K562 (cell line): ENCODE data around the gene BRWD1. TPM values are rescaled to one million over a fixed set of nuclear protein-coding genes. Genes with fewer than 3 reads are reported as not detected.

Experiments used
- BRD9 ChIP-seq: fragments of 450-650 bp; IDR thresholded peaks from 2 replicates; pipeline ENCODE4 v1.6.1; 2018; ENCODE audit warnings: low read depth; ENCODE audit not compliant: partially characterized antibody
- CHD2 ChIP-seq: IDR thresholded peaks from 2 replicates; pipeline ENCODE4 v1.6.1; 2011; ENCODE audit warnings: low read depth, low read length
- CREB3 ChIP-seq: fragments of 450-650 bp; conservative IDR thresholded peaks from 2 replicates; pipeline ENCODE4 v1.6.1; 2016; ENCODE audit warnings: missing genetic modification characterization, low read depth, mild to moderate bottlenecking, missing compliant biosample characterization, moderate library complexity
- CREB3L1 ChIP-seq: fragments of 450-650 bp; IDR thresholded peaks from 2 replicates; pipeline ENCODE4 v1.6.1; 2014; ENCODE audit warnings: low read depth, mild to moderate bottlenecking, moderate library complexity, borderline replicate concordance
- CREB5 ChIP-seq: fragments of 250-450 bp; sonication (Bioruptor Pico); IDR thresholded peaks from 2 replicates; pipeline ENCODE4 v1.5.0; 2020; ENCODE audit warnings: mild to moderate bottlenecking
- E2F8 ChIP-seq: fragments of 450-650 bp; IDR thresholded peaks from 2 replicates; pipeline ENCODE4 v1.7.1; 2018; ENCODE audit warnings: mild to moderate bottlenecking, low read depth; ENCODE audit not compliant: partially characterized antibody
- HEY1 ChIP-seq: fragments of 250-450 bp; sonication (Bioruptor Pico); IDR thresholded peaks from 2 replicates; pipeline ENCODE4 v1.5.0; 2020; ENCODE audit warnings: mild to moderate bottlenecking, moderate library complexity, borderline replicate concordance
- HSF4 ChIP-seq: fragments of 250-450 bp; sonication (Bioruptor Pico); IDR thresholded peaks from 2 replicates; pipeline ENCODE4 v2.1.2; 2022; ENCODE audit warnings: mild to moderate bottlenecking, moderate library complexity, borderline replicate concordance
- JUNB ChIP-seq: fragments of 450-650 bp; formaldehyde crosslinking; conservative IDR thresholded peaks from 2 replicates; pipeline ENCODE4 v1.4.0; 2020; ENCODE audit warnings: mild to moderate bottlenecking
- NFRKB ChIP-seq: fragments of 450-650 bp; IDR thresholded peaks from 2 replicates; pipeline ENCODE4 v1.6.1; 2016; ENCODE audit warnings: low read depth
- NR2F6 ChIP-seq: fragments of 450-650 bp; formaldehyde crosslinking; IDR thresholded peaks from 2 replicates; pipeline ENCODE4 v1.4.0; 2020; ENCODE audit warnings: mild to moderate bottlenecking
- POLR2H ChIP-seq: IDR thresholded peaks from 2 replicates; pipeline ENCODE4 v1.6.1; 2016; ENCODE audit warnings: missing genetic modification characterization, low read depth, mild to moderate bottlenecking, control low read depth, missing compliant biosample characterization, moderate library complexity
- SP1 ChIP-seq: sonication (generic); formaldehyde crosslinking; IDR thresholded peaks from 2 replicates; pipeline ENCODE4 v1.8.1; 2022; ENCODE audit warnings: mild to moderate bottlenecking, missing genetic modification reagents
- SRF ChIP-seq, 2 experiments: fragments of 250-450, 450-650 bp in 1 of 2; sonication (Bioruptor Pico) in 1 of 2; sonication (generic) in 1 of 2; formaldehyde crosslinking; IDR thresholded peaks; 2 replicates each; pipeline versions ENCODE4 v1.5.0 to v1.5.1; 2020 to 2022; ENCODE audit warnings: mild to moderate bottlenecking in 1 of 2, missing genetic modification reagents in 1 of 2
- STAT6 ChIP-seq: sonication (generic); formaldehyde crosslinking; IDR thresholded peaks from 2 replicates; pipeline ENCODE4 v1.8.1; 2023; ENCODE audit warnings: mild to moderate bottlenecking, missing genetic modification reagents
- TEAD1 ChIP-seq, 2 experiments: fragments of 450-650 bp in 1 of 2; sonication (generic) in 1 of 2; formaldehyde crosslinking; IDR thresholded peaks; 2 replicates each; pipeline versions ENCODE4 v1.4.0 to v1.8.0; 2020 to 2022; ENCODE audit warnings: mild to moderate bottlenecking in 2 of 2, missing genetic modification reagents in 1 of 2
- ZNF212 ChIP-seq: fragments of 450-650 bp; formaldehyde crosslinking; IDR thresholded peaks from 2 replicates; pipeline ENCODE4 v1.4.0; 2020; ENCODE audit warnings: mild to moderate bottlenecking
- ZNF408 ChIP-seq: fragments of 250-450 bp; sonication (Bioruptor Pico); IDR thresholded peaks from 2 replicates; pipeline ENCODE4 v1.4.0; 2020; ENCODE audit warnings: low read depth, mild to moderate bottlenecking, moderate library complexity
- polyA plus RNA-seq, 8 experiments: library from polyadenylated mRNA; depleted of rRNA in 4 of 8; stranded (reverse) in 5 of 8; unstranded in 3 of 8; fragments of >200 nt; fragmentation: Nextera tagmentation in 2 of 8; fragmentation: Illumina TruSeq in 1 of 8; extraction: Ambion mirVana in 2 of 8; extraction: Trizol in 1 of 8; gene quantifications; 2 replicates each; pipeline versions ENCODE4 v1.2.1 to v1.2.3, GENCODE V29; 2011 to 2014; ENCODE audit warnings: inconsistent platforms in 1 of 8, missing spikeins in 1 of 8
- total RNA-seq, 7 experiments: library from RNA; depleted of rRNA in 6 of 7; stranded (reverse); fragments of >200 nt in 6 of 7; fragmentation: Illumina TruSeq in 2 of 7; extraction: Trizol in 2 of 7; gene quantifications; 2 replicates each; pipeline versions ENCODE4 v1.2.1 to v1.2.3, GENCODE V29; 2011 to 2021; ENCODE audit warnings: low replicate concordance in 1 of 7

BRWD1 gene
- total and polyA plus RNA-seq, 9 of the 15 experiments (the other 6 are each of a cell fraction or from before 2014, with no cell fraction given) = 10.1 to 60.2 (median 34.1) TPM

- no peak for TF ChIP-seq STAT6 (CRISPR knock-in tag)
- TF ChIP-seq HSF4 (CRISPR knock-in tag) = no peak
- no peak; a peak in 1 of 4 replicates for TF ChIP-seq TEAD1 (CRISPR knock-in tag; IDR thresholded peaks at IDR 0.05)
- TF ChIP-seq SP1 = no peak
- no peak for TF ChIP-seq CREB3L1
- 0 out of 2 replicates have a peak, but pooled peaks have one; percentile 27 for TF ChIP-seq NR2F6 (CRISPR knock-in tag)
- TF ChIP-seq POLR2H (tag) = peak; percentile 58
- no peak for TF ChIP-seq NFRKB
- no peak for TF ChIP-seq HEY1 (CRISPR knock-in tag)
- TF ChIP-seq CREB5 (CRISPR knock-in tag) = no peak
- 0 out of 2 replicates have a peak, but pooled peaks have one; percentile 15 for TF ChIP-seq ZNF212 (CRISPR knock-in tag)
- peak; percentile 57 for TF ChIP-seq E2F8
- no peak for TF ChIP-seq BRD9
- no peak for TF ChIP-seq JUNB (CRISPR knock-in tag)
- no peak for TF ChIP-seq CHD2
- 0 out of 2 replicates have a peak, but pooled peaks have one; percentile 18 for TF ChIP-seq ZNF408 (CRISPR knock-in tag)
- 0 out of 4 replicates have a peak, but pooled peaks of 1 of the 2 experiments have one; percentile 37 for TF ChIP-seq SRF (CRISPR knock-in tag; IDR thresholded peaks at IDR 0.05)
- TF ChIP-seq CREB3 = no peak
These were observed 28.0 kb upstream of the BRWD1 start (continued) for GRCh38 chr21:39341249-39341923.
